Measurements from ENCODE around the gene FBLN2.

FBLN2 gene

DNA sequence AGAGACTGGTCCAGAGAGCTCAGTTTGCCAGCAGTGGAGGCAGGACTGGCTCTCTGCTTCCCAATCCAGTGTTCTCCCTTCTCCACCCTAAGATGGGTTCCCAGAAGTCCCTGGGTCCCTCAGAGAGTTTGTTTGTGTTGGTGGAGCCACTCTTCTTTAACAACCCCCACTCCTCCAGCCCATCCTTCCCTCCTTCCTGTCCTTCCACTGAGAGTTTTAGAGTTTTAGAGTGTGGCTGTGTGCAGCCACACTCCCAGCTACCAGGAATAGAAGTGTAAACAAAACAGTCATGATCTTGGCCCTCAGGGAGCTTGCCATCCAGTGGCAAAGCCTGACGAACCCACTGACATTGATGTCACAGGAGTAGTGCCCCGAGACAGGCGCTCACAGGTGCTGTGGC, 12.5 kb upstream of the FBLN2 start:
- peak overlapping the region; percentile 53 for H2AK5ac ChIP-seq (ENCODE audit: low read length, severe bottlenecking)
- H2BK15ac ChIP-seq (ENCODE audit: low read depth, poor library complexity, severe bottlenecking): peak overlapping the region; percentile 19
- no peak overlapping the region for H2BK5ac ChIP-seq (ENCODE audit: low read depth, low read length, poor library complexity, severe bottlenecking)
- peaks cover 39% of the 10 kb centered on the region for H3K4me1 ChIP-seq (ENCODE audit: control insufficient read depth, insufficient read depth, low read depth, low read length)
- H3K23ac ChIP-seq (ENCODE audit: low read length in 2 of 2): no peak overlapping the region
- H3K27ac ChIP-seq (ENCODE audit: low read length, poor library complexity, severe bottlenecking): no peak overlapping the region
- DNase-seq: no peak
- no peaks in the 10 kb centered on the region for H3K36me3 ChIP-seq (ENCODE audit: control insufficient read depth in 1 of 2, insufficient read depth in 2 of 2, low read depth in 1 of 2, low read length in 2 of 2)
- no peak overlapping the region for H3K4me2 ChIP-seq (ENCODE audit: low read length, poor library complexity, severe bottlenecking)
- H3K4ac ChIP-seq (ENCODE audit: low read depth in 1 of 2, low read length in 2 of 2): peak overlapping the region; percentile 28 to 53
- H4K8ac ChIP-seq (ENCODE audit: low read length): peak overlapping the region; percentile 73
- H2AFZ ChIP-seq (ENCODE audit: low read depth, low read length): no peak overlapping the region
- peaks cover 4% of the 10 kb centered on the region for H3K9me3 ChIP-seq (ENCODE audit: control insufficient read depth, low read length)
- H3K14ac ChIP-seq (ENCODE audit: low read length in 2 of 2): no peak overlapping the region
- H4K91ac ChIP-seq (ENCODE audit: low read length): peak overlapping the region; percentile 21
- no peak overlapping the region for H3K4me3 ChIP-seq (ENCODE audit: insufficient read depth in 1 of 2, low read depth in 1 of 2, low read length in 2 of 2)
- no peaks in the 10 kb centered on the region for H3K79me1 ChIP-seq (replicated peaks; ENCODE audit: low read length, poor library complexity, severe bottlenecking)
- H2BK12ac ChIP-seq (ENCODE audit: low read length in 2 of 2): peak overlapping the region; percentile 0 to 62
- H3K9ac ChIP-seq (ENCODE audit: low read length): peak overlapping the region; percentile 75
- H3K27me3 ChIP-seq (ENCODE audit: control insufficient read depth in 1 of 2, insufficient read depth in 1 of 2, low read length in 2 of 2): peaks cover 0 to 13% of the 10 kb centered on the region in 2 experiments
- 68% methylated on average over 3 of the region's 3 CpGs for WGBS
- H3K18ac ChIP-seq (ENCODE audit: low read depth in 1 of 2, low read length in 2 of 2): peak overlapping the region; percentile 38 to 78
- H2BK120ac ChIP-seq (ENCODE audit: low read depth, low read length): no peak overlapping the region

DNA sequence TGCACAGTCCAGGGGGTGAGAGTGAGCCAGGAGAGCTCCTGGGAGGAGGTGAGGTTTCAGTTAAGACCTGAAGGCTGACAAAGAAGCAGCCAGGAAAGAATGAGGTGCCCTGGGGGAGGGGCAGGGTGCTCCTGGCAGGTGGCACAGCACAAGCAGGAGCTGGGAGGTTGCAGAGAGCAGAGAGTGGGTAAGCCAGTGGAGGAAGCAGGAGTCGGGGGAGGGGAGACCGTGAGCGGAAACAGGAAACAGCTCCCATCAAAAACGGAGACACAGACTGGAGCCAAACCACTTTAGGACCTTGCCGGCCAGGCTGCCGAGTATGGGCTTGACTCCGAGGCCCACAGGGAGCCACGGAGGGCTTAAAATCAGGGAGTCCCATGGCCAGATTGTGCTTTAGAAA, 12.1 kb upstream of the FBLN2 start:
- peak overlapping the region; percentile 38 to 78 for H3K18ac ChIP-seq (ENCODE audit: low read depth in 1 of 2, low read length in 2 of 2)
- H3K23ac ChIP-seq (ENCODE audit: low read length in 2 of 2): no peak overlapping the region
- H3K27me3 ChIP-seq (ENCODE audit: control insufficient read depth in 1 of 2, insufficient read depth in 1 of 2, low read length in 2 of 2): peaks cover 0 to 13% of the 10 kb centered on the region in 2 experiments
- peaks cover 40% of the 10 kb centered on the region for H3K4me1 ChIP-seq (ENCODE audit: control insufficient read depth, insufficient read depth, low read depth, low read length)
- no peak overlapping the region for H3K4me3 ChIP-seq (ENCODE audit: insufficient read depth in 1 of 2, low read depth in 1 of 2, low read length in 2 of 2)
- no peak overlapping the region for H3K27ac ChIP-seq (ENCODE audit: low read length, poor library complexity, severe bottlenecking)
- WGBS: 26% methylated on average over 8 of the region's 8 CpGs
- H2BK5ac ChIP-seq (ENCODE audit: low read depth, low read length, poor library complexity, severe bottlenecking): no peak overlapping the region
- H2BK120ac ChIP-seq (ENCODE audit: low read depth, low read length): no peak overlapping the region
- no peak overlapping the region for H4K91ac ChIP-seq (ENCODE audit: low read length)
- H3K14ac ChIP-seq (ENCODE audit: low read length in 2 of 2): peak overlapping the region in 1 of 2 experiments; percentile 51
- no peak overlapping the region for H2BK15ac ChIP-seq (ENCODE audit: low read depth, poor library complexity, severe bottlenecking)
- no peaks in the 10 kb centered on the region for H3K79me1 ChIP-seq (replicated peaks; ENCODE audit: low read length, poor library complexity, severe bottlenecking)
- no peaks in the 10 kb centered on the region for H3K36me3 ChIP-seq (ENCODE audit: control insufficient read depth in 1 of 2, insufficient read depth in 2 of 2, low read depth in 1 of 2, low read length in 2 of 2)
- peak overlapping the region; percentile 75 for H3K9ac ChIP-seq (ENCODE audit: low read length)
- H2BK12ac ChIP-seq (ENCODE audit: low read length in 2 of 2): peak overlapping the region; percentile 0 to 62
- no peak overlapping the region for H2AFZ ChIP-seq (ENCODE audit: low read depth, low read length)
- H2AK5ac ChIP-seq (ENCODE audit: low read length, severe bottlenecking): no peak overlapping the region
- H3K4ac ChIP-seq (ENCODE audit: low read depth in 1 of 2, low read length in 2 of 2): peak overlapping the region; percentile 28 to 53
- peak overlapping the region; percentile 73 for H4K8ac ChIP-seq (ENCODE audit: low read length)
- no peak for DNase-seq
- no peak overlapping the region for H3K4me2 ChIP-seq (ENCODE audit: low read length, poor library complexity, severe bottlenecking)
- peaks cover 4% of the 10 kb centered on the region for H3K9me3 ChIP-seq (ENCODE audit: control insufficient read depth, low read length)

DNA sequence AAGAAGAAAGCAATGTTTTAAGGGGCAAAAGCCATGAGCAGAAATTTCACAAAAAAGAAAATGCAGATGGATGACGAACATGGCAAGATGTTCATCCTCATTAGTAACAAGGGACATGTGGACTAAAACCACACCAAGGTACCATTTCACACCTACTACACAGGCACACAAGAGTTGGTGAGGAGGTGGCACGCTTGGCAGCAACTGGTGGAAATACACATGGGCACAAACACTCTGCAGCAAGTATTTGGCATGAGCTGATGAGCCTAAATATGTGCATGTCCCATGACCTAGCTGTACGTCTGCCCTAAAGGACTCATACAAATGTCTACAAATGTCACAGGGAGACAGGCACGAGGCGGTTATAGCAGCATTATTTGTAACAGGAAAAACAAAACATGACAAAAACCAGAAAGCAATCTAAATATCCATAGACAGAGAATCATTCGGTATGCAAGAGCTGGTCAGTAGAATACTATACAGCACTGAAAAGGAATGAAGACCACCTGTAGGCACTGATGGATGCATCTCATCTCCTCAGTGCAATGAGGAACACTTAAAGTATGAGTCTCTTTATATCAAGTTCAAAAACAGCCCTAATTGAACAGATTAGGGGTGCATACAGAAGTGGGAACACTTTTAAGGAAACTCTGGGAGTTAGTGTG, 11.5 kb upstream of the FBLN2 start:
- Histone ChIP-seq H3K18ac (ENCODE audit: low read depth in 1 of 2, low read length in 2 of 2) (peak overlapping the region; percentile 52 to 78), H2BK15ac (ENCODE audit: low read depth, poor library complexity, severe bottlenecking) (no peak overlapping the region), H4K91ac (ENCODE audit: low read length) (peak overlapping the region; percentile 12), H2BK5ac (ENCODE audit: low read depth, low read length, poor library complexity, severe bottlenecking) (no peak overlapping the region), H2BK12ac (ENCODE audit: low read length in 2 of 2) (peak overlapping the region in 1 of 2 experiments; percentile 8), H3K23ac (ENCODE audit: low read length in 2 of 2) (no peak overlapping the region), H3K4me1 (ENCODE audit: control insufficient read depth, insufficient read depth, low read depth, low read length) (peaks cover 40% of the 10 kb centered on the region), H4K8ac (ENCODE audit: low read length) (no peak overlapping the region), H3K9me3 (ENCODE audit: control insufficient read depth, low read length) (peaks cover 9% of the 10 kb centered on the region), H3K36me3 (ENCODE audit: control insufficient read depth in 1 of 2, insufficient read depth in 2 of 2, low read depth in 1 of 2, low read length in 2 of 2) (no peaks in the 10 kb centered on the region), H2BK120ac (ENCODE audit: low read depth, low read length) (no peak overlapping the region), H3K4me3 (ENCODE audit: insufficient read depth in 1 of 2, low read depth in 1 of 2, low read length in 2 of 2) (no peak overlapping the region), H3K9ac (ENCODE audit: low read length) (peak overlapping the region; percentile 75), H2AK5ac (ENCODE audit: low read length, severe bottlenecking) (no peak overlapping the region), H3K27me3 (ENCODE audit: control insufficient read depth in 1 of 2, insufficient read depth in 1 of 2, low read length in 2 of 2) (peaks cover 0 to 13% of the 10 kb centered on the region in 2 experiments), H3K27ac (ENCODE audit: low read length, poor library complexity, severe bottlenecking) (no peak overlapping the region), H3K4ac (ENCODE audit: low read depth in 1 of 2, low read length in 2 of 2) (peak overlapping the region in 1 of 2 experiments; percentile 4), H3K4me2 (ENCODE audit: low read length, poor library complexity, severe bottlenecking) (no peak overlapping the region), H3K79me1 (replicated peaks; ENCODE audit: low read length, poor library complexity, severe bottlenecking) (no peaks in the 10 kb centered on the region), H3K14ac (ENCODE audit: low read length in 2 of 2) (no peak overlapping the region), H2AFZ (ENCODE audit: low read depth, low read length) (no peak overlapping the region)
- DNase-seq: no peak
- 96% methylated on average over 5 of the region's 6 CpGs for WGBS

DNA sequence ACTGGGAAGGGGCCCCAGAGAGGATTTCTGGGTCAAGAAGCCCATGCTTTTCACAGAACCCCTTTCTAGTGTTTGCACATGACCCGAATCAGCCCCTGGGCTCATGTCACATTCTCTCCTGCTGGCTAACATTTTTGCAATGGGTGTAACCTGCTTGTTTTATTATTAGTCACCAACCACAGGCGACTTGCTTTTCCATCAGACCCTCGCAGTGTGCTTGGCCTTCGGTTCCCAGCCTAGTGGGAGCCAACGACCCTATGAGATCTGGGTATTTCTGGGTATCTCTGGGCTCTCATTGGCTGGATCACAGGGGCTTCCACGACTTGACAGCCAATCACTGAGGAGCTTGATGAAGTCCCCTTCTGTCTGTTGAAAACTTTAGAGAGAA, 11.0 kb upstream of the FBLN2 start:
- Histone ChIP-seq H3K27ac (ENCODE audit: low read length, poor library complexity, severe bottlenecking) (no peak overlapping the region), H3K4me1 (ENCODE audit: control insufficient read depth, insufficient read depth, low read depth, low read length) (peaks cover 40% of the 10 kb centered on the region), H2BK15ac (ENCODE audit: low read depth, poor library complexity, severe bottlenecking) (no peak overlapping the region), H3K79me1 (replicated peaks; ENCODE audit: low read length, poor library complexity, severe bottlenecking) (no peaks in the 10 kb centered on the region), H2BK5ac (ENCODE audit: low read depth, low read length, poor library complexity, severe bottlenecking) (no peak overlapping the region), H2BK12ac (ENCODE audit: low read length in 2 of 2) (no peak overlapping the region), H3K4ac (ENCODE audit: low read depth in 1 of 2, low read length in 2 of 2) (no peak overlapping the region), H3K18ac (ENCODE audit: low read depth in 1 of 2, low read length in 2 of 2) (no peak overlapping the region), H3K27me3 (ENCODE audit: control insufficient read depth in 1 of 2, insufficient read depth in 1 of 2, low read length in 2 of 2) (peaks cover 0 to 9% of the 10 kb centered on the region in 2 experiments), H3K14ac (ENCODE audit: low read length in 2 of 2) (no peak overlapping the region), H3K23ac (ENCODE audit: low read length in 2 of 2) (no peak overlapping the region), H3K36me3 (ENCODE audit: control insufficient read depth in 1 of 2, insufficient read depth in 2 of 2, low read depth in 1 of 2, low read length in 2 of 2) (no peaks in the 10 kb centered on the region), H3K4me2 (ENCODE audit: low read length, poor library complexity, severe bottlenecking) (no peak overlapping the region), H3K4me3 (ENCODE audit: insufficient read depth in 1 of 2, low read depth in 1 of 2, low read length in 2 of 2) (no peak overlapping the region), H4K91ac (ENCODE audit: low read length) (no peak overlapping the region), H4K8ac (ENCODE audit: low read length) (no peak overlapping the region), H3K9ac (ENCODE audit: low read length) (peak overlapping the region; percentile 75), H2BK120ac (ENCODE audit: low read depth, low read length) (no peak overlapping the region), H3K9me3 (ENCODE audit: control insufficient read depth, low read length) (peaks cover 10% of the 10 kb centered on the region), H2AK5ac (ENCODE audit: low read length, severe bottlenecking) (no peak overlapping the region), H2AFZ (ENCODE audit: low read depth, low read length) (no peak overlapping the region)
- DNase-seq: peak; percentile 85
- WGBS: 48% methylated on average over 6 of the region's 6 CpGs

All from mesenchymal stem cell (in vitro differentiated cells and primary cell).